ENCODE data around the gene GGA1.

DNA sequence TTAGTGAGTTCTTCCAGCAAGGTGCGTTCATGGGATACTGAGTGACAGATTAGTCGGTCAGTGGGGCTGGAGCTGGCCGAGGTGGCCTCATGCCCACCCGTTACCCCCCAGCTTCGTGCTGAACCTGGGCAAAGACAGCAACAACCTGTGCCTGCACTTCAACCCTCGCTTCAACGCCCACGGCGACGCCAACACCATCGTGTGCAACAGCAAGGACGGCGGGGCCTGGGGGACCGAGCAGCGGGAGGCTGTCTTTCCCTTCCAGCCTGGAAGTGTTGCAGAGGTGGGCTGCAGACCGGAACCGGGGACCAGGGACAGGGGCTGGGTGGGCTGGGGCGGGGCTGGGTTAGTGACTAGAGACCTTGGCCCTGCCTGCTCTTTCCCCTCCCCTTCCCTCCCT lies 69.7 kb downstream of the GGA1 start:
- TF ChIP-seq, protein P1, sequence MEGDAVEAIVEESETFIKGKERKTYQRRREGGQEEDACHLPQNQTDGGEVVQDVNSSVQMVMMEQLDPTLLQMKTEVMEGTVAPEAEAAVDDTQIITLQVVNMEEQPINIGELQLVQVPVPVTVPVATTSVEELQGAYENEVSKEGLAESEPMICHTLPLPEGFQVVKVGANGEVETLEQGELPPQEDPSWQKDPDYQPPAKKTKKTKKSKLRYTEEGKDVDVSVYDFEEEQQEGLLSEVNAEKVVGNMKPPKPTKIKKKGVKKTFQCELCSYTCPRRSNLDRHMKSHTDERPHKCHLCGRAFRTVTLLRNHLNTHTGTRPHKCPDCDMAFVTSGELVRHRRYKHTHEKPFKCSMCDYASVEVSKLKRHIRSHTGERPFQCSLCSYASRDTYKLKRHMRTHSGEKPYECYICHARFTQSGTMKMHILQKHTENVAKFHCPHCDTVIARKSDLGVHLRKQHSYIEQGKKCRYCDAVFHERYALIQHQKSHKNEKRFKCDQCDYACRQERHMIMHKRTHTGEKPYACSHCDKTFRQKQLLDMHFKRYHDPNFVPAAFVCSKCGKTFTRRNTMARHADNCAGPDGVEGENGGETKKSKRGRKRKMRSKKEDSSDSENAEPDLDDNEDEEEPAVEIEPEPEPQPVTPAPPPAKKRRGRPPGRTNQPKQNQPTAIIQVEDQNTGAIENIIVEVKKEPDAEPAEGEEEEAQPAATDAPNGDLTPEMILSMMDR (IDR thresholded peaks at IDR 0.05; ENCODE audit: low read length) = no peak
- TF ChIP-seq EZH2 (optimal IDR thresholded peaks at IDR 0.05; ENCODE audit: low read depth, low read length) (no peak), EZH2phosphoT487 (IDR thresholded peaks at IDR 0.05; ENCODE audit: low read length) (no peak)
